Measurements from ENCODE around the gene MOV10. TPM values are rescaled to one million over a fixed set of nuclear protein-coding genes. Genes with fewer than 3 reads are reported as not detected.
"Not testable (repeated sequence)": the region's sequence is repeated elsewhere in the genome, so short reads cannot be mapped to it uniquely, and the experiment has no call there.

MOV10 gene
- total and polyA plus RNA-seq, 10 of the 15 experiments (the other 5 are each of a cell fraction or from before 2014, with no cell fraction given): 21.0 to 80.3 (median 49.8) TPM

DNA sequence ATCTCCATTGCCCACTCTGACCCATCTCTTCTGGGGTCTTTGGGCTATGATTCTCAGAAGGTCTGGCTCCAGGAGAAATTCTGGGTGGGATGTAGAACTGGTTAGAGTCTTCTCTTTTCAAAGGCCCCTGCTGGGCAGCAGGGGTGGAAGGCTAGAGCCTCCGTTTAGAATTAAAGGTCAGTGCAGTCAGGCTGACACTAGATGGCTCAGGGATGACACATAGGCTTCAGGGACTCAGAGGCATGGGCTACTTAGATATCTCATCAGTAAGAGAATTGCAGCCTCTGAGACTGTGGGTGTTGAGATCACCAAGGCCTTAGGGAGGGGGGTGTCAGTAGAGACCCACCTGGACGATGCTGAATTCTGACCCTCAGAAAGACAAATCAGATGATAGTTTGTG lies 53.3 kb downstream of the MOV10 start:
- CTCF ChIA-PET: interaction anchor here (1.0 to 3.3 kb wide), 3 partner anchors 12 to 152 kb away, joined by 3 to 18 read pairs (median 18); partner anchors contain the start of gene PPM1J
- Histone ChIP-seq H3K4me3 (no peak overlapping the region), H3K4me1 (ENCODE audit: control insufficient read depth, insufficient read depth, low read length) (no peaks in the 10 kb centered on the region), H3K4me2 (ENCODE audit: control insufficient read depth, insufficient read depth) (no peak overlapping the region), H3K9me3 (replicated peaks; ENCODE audit: control insufficient read depth, insufficient read depth, low read length) (no peaks in the 10 kb centered on the region), H3K9ac (ENCODE audit: control insufficient read depth, insufficient read depth, low read length) (no peak overlapping the region), H2AFZ (ENCODE audit: control insufficient read depth, low read depth, low read length) (no peak overlapping the region), H3K36me3 (ENCODE audit: control insufficient read depth in 2 of 2, insufficient read depth in 2 of 2, low read length in 1 of 2) (no peaks in the 10 kb centered on the region), H3K27ac (ENCODE audit: control insufficient read depth, insufficient read depth) (no peak overlapping the region), H3K27me3 (replicated peaks in 1 of 2; ENCODE audit: control insufficient read depth in 2 of 2, insufficient read depth in 2 of 2, low read length in 1 of 2) (no peaks in the 10 kb centered on the region; a peak in 1 of 4 replicates), H3K79me2 (ENCODE audit: control insufficient read depth, insufficient read depth, low read length) (no peaks in the 10 kb centered on the region), H4K20me1 (ENCODE audit: control insufficient read depth, insufficient read depth) (no peaks in the 10 kb centered on the region)
- SMC1A ChIA-PET (ENCODE audit: uncharacterized antibody, unreplicated experiment): interaction anchor here (1.1 to 1.2 kb wide), 2 partner anchors 76 to 336 kb away, joined by 3 read pairs; no protein-coding TSS in a partner anchor
- RAD21 ChIA-PET (ENCODE audit: unreplicated experiment): interaction anchor here (1.5 kb wide), 1 partner anchor 76 kb away, joined by 3 read pairs; no protein-coding TSS in a partner anchor
- 11% methylated on average over 2 of the region's 2 CpGs for WGBS (ENCODE audit: insufficient coverage, insufficient replicate concordance, low lambda C conversion rate, missing lambda C conversion rate)
- ATAC-seq (peak; percentile 51; the same call in 2 of the 3 replicates), FAIRE-seq (no peak), DNase-seq (ENCODE audit: low read depth, low spot score) (no peak)
- no TSS peak for BruUV-seq (replicated peaks)
- in situ Hi-C loops (cut with MboI): no loop called here
- POLR2A ChIA-PET: no interaction called here
- TF ChIP-seq EGR1 (IDR thresholded peaks at IDR 0.05; ENCODE audit: borderline replicate concordance in 1 of 2, low read depth in 2 of 2, low read length in 2 of 2): no peak
- TF ChIP-seq, protein P1, sequence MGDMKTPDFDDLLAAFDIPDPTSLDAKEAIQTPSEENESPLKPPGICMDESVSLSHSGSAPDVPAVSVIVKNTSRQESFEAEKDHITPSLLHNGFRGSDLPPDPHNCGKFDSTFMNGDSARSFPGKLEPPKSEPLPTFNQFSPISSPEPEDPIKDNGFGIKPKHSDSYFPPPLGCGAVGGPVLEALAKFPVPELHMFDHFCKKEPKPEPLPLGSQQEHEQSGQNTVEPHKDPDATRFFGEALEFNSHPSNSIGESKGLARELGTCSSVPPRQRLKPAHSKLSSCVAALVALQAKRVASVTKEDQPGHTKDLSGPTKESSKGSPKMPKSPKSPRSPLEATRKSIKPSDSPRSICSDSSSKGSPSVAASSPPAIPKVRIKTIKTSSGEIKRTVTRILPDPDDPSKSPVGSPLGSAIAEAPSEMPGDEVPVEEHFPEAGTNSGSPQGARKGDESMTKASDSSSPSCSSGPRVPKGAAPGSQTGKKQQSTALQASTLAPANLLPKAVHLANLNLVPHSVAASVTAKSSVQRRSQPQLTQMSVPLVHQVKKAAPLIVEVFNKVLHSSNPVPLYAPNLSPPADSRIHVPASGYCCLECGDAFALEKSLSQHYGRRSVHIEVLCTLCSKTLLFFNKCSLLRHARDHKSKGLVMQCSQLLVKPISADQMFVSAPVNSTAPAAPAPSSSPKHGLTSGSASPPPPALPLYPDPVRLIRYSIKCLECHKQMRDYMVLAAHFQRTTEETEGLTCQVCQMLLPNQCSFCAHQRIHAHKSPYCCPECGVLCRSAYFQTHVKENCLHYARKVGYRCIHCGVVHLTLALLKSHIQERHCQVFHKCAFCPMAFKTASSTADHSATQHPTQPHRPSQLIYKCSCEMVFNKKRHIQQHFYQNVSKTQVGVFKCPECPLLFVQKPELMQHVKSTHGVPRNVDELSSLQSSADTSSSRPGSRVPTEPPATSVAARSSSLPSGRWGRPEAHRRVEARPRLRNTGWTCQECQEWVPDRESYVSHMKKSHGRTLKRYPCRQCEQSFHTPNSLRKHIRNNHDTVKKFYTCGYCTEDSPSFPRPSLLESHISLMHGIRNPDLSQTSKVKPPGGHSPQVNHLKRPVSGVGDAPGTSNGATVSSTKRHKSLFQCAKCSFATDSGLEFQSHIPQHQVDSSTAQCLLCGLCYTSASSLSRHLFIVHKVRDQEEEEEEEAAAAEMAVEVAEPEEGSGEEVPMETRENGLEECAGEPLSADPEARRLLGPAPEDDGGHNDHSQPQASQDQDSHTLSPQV (IDR thresholded peaks at IDR 0.05): no peak
- TF ChIP-seq RAD21 (IDR thresholded peaks at IDR 0.05; ENCODE audit: insufficient read depth, low read depth, low read length): 0 out of 2 replicates have a peak, but pooled peaks have one; percentile 10
- TF ChIP-seq RUNX3 (IDR thresholded peaks at IDR 0.05; ENCODE audit: low read length): no peak
- intact Hi-C loops (cut with micrococcal nuclease; ENCODE audit: unreplicated experiment): no loop called here

DNA sequence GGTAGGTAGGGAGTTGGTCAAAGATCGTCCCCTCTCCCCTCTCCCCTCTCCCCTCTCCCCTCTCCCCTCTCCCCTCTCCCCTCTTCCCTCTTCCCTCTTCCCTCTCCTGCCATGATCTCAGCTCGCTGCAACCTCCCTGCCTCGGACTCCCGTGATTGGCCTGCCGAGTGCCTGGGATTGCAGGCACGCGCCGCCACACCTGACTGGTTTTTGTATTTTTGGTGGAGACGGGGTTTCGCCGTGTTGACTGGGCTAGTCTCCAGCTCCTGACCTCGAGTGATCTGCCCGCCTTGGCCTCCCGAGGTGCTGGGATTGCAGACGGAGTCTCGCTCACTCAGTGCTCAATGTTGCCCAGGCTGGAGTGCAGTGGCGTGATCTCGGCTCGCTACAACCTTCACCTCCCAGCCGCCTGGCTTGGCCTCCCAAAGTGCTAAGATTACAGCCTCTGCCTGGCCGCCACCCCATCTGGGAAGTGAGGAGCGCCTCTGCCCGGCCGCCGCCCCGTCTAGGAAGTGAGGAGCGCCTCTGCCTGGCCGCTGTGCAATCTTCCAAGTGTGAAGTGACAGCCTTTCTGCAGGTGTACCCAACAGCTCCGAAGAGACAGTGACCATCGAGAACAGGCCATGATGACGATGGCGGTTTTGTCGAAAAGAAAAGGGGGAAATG lies 54.0 kb downstream of the MOV10 start:
- H3K4me3 ChIP-seq; FAIRE-seq; H3K79me2 ChIP-seq (ENCODE audit: control insufficient read depth, insufficient read depth, low read length); ATAC-seq; H3K4me1 ChIP-seq (ENCODE audit: control insufficient read depth, insufficient read depth, low read length); in situ Hi-C loops (cut with MboI); H3K9me3 ChIP-seq (replicated peaks; ENCODE audit: control insufficient read depth, insufficient read depth, low read length); POLR2A ChIA-PET; BruUV-seq (replicated peaks); intact Hi-C loops (cut with micrococcal nuclease; ENCODE audit: unreplicated experiment); H3K27me3 ChIP-seq (replicated peaks in 1 of 2; ENCODE audit: control insufficient read depth in 2 of 2, insufficient read depth in 2 of 2, low read length in 1 of 2); H4K20me1 ChIP-seq (ENCODE audit: control insufficient read depth, insufficient read depth); DNase-seq (ENCODE audit: low read depth, low spot score); H3K27ac ChIP-seq (ENCODE audit: control insufficient read depth, insufficient read depth); H2AFZ ChIP-seq (ENCODE audit: control insufficient read depth, low read depth, low read length); H3K4me2 ChIP-seq (ENCODE audit: control insufficient read depth, insufficient read depth); H3K36me3 ChIP-seq (ENCODE audit: control insufficient read depth in 2 of 2, insufficient read depth in 2 of 2, low read length in 1 of 2); H3K9ac ChIP-seq (ENCODE audit: control insufficient read depth, insufficient read depth, low read length): not testable (repeated sequence)
- 61% methylated on average over 31 of the region's 33 CpGs for WGBS (ENCODE audit: insufficient coverage, insufficient replicate concordance, low lambda C conversion rate, missing lambda C conversion rate)
- RAD21 ChIA-PET (ENCODE audit: unreplicated experiment): interaction anchor here (1.5 kb wide), 1 partner anchor 76 kb away, joined by 3 read pairs; no protein-coding TSS in a partner anchor
- CTCF ChIA-PET: interaction anchor here (3.3 kb wide), 1 partner anchor 76 kb away, joined by 18 read pairs; no protein-coding TSS in a partner anchor
- SMC1A ChIA-PET (ENCODE audit: uncharacterized antibody, unreplicated experiment): interaction anchor here (1.1 kb wide), 1 partner anchor 337 kb away, joined by 3 read pairs; no protein-coding TSS in a partner anchor

Measured in GM12878 (cell line).